ENCODE data around the gene MTERF4.
"Not testable (repeated sequence)": the region's sequence is repeated elsewhere in the genome, so short reads cannot be mapped to it uniquely, and the experiment has no call there.

MTERF4 gene

DNA sequence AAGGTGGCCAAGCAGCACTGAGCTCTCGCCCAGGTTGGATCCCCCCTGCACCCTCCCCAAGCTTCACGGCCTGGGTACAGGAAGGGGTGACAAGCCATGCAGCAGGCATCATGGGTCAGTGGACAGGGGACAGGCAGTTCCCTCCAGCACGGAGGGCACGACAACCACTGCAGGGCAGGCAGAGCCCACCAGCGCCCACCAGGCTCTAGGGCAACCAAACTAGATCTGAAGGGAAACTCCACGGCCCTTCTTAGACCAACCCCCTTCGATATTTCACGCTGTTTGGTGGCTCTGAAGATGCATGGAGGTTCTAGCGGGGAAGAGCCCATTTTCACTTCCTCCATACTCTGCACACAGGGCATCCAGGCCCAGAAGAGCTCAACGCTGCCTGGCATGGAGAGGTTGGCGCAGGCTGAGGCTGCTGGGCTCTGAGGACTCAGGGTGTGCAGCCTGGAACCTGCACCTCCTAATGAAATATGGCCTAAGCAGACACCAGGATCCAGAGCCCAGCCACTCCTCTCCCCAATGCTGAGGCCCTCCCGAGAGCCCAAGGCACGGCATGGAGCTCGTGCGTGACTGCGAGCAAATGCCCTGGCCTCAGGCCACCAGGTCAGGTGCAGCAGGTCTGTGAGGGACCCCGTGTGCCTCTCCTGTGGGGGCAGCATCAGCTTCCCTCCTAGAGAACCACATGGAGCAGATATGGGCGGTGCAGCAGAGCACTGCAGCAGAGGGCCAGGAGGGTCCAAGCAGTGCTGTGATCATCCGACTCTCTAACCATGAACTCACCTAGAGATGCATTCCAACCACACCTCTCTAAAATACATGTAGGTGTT, 8.7 kb upstream of the MTERF4 start:
- DNase-seq (ENCODE audit: low read depth): no peak

DNA sequence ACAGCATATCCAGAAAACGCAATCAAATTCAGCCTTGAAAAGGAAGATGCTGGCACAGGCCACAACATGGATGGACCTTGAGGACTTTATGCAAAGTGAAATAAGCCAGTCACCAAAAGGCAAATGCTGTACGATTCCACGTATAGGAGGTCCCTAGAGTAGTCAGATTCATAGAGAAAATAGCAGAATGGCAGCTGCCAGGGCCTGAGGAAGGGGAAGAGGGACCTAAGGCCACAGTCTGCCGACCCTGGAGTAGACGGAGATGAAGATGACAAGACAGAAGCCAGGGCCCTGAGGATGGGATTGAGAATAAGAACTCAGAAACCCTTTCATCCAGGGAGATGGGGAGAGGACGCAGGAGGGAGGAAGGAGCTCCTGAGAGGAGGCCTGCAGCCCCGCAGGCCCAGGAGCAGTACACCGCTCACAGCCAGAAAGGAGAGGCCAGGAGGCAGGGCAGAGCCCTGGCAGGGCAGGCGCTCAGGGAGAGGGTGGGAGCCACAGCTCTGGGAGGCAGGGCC, 8.1 kb upstream of the MTERF4 start:
- DNase-seq (ENCODE audit: low read depth): no peak

DNA sequence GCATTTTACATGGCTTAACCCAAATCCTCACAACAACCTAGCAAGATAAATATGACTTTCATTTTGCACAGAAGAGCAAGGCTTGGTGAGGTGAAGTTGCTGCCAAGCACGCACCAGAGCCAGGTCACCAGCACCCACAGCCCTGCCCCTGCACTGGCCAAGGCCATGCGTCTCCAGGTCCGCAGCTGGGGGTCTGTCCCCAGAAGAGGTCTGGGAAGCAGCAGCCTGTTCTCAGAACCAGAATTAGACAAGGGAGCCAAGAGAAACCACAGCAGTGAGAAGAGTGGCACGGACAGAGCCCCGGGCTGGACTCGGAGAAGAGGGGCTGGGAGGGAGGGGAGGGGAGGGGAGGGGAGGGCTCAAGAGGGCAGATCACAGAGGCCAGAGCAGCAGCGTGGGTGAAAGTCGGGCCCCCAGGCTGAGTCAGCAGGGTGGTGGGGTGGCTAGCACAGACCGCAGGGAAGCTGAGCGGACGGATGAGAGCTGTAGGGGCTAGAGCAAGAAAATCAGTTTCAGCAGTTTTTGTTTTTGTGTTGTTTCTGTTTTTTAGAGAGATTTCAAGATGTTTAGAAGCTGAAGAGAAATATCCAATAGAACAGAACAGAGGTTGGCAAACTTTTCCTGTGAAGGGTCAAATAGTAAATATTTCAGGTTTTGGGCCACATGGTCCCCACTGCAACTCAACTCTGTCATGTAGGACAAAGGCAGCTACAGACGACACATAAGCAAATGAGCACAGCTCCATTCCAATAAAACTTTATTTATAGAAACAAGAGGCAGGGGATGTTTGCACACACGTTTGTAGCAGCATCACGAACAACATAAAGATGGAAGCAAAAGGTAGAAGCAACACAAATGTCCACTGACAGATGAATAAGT, 7.4 kb upstream of the MTERF4 start:
- DNase-seq (ENCODE audit: low read depth): no peak

DNA sequence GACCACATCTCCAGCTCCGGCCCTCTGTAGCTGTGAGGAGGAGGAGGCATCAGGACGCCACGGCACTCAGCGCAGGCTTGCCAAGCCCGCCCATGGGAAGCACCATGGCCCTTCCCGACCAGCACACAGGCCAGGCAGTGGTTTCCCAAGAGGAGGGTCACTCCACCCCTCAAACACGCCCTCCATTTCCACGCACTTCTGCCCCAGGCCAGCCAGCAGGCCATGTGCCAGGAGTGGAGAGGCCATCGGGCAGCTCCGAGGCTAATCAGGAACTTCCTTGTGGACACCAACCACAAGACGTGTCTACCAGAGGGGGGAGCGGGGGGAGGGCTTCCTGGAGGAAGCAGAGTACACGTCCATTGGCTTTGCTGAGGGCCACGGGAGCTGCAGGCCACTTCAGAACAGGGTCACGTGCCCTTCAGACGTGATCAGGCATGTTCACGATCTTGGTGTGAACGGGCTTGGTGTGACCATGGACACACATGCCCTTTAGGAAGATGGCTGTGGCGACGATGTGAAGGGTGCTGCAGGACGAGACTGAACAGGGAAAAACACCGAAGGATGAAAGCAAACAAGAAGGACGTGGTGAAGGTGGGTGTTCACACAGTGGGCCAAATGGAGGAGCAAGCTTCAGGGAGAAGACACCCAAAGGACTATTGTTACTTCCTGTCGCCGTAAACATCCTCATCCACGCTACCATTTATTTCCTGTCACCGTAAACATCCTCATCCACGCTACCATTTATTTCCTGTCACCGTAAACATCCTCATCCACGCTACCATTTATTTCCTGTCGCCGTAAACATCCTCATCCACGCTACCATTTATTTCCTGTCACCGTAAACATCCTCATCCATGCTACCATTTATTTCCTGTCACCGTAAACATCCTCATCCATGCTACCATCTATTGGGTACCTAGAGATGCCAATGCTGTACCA, 6.5 kb upstream of the MTERF4 start:
- no peak for DNase-seq (ENCODE audit: low read depth)

DNA sequence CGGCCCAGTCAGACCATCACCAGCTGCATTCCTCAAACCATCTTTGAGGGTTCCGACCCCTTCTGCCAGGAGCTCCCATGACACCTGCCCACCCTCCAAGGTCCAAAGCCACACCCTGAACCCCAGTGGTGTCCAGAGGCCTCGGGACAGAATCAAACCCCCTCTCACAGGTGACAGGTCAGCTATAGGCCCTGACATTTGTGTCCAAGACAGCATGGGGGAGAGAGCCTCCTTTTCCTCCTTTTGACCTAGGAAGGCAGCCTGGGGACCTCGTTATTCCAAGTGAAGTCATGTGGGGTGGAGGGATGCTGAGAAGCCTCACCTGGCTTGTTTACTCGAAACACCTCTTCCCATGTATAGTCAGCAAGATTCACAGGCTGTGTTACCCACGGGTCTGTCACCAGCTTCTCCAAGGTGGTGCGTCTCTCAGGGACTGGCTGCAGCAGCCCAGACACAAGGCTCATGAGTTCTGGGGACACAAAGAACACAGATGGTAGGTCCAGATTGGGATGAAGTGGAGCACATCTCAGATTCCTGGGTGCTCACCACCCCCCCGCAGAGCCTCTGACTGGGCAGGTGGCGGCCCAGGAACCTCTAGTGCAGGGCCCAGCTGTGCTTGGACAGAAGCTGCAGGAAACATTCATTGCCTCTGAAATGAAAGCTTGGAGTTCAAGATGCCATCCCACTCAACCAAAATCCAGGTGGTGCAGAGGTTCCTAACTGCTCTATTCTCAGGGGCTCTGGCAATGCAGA, 5.1 kb upstream of the MTERF4 start:
- DNase-seq (ENCODE audit: low read depth): no peak

DNA sequence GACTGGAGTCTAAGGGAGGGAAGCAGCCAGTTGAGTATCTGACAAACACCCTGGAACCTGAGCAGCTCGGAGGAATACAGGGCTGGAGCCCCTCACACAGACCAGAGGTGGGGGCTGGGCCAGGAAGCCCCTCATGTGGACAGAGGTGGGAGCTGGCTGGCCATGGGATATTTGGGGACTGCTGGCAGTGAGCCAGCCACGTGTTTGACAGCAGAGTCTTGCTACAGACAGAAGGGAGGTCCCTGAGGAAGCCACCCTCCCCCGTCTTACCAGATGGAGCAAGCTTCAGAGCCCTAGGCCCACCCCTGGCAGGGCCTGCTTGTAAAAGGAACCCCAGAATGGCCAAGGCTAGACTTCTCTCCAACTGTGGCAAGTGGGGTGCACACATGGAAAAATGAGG, 3.6 kb upstream of the MTERF4 start:
- no peak for DNase-seq (ENCODE audit: low read depth)

DNA sequence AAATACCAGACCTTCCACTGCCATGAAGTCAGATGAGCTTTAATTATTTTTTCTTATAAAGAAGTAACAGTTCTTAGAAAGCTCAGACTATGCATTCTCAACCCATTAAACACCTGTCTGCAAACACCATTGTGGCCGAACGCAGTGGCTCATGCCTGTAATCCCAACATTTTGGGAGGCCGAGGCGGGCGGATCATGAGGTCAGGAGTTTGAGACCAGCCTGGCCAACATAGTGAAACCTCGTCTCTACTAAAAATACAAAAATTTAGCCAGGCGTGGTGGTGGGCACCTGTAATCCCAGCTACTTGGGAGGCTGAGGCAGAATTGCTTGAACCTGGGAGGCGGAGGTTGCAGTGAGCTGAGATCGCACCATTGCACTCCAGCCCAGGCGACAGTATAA, 2.5 kb upstream of the MTERF4 start:
- not testable (repeated sequence) for DNase-seq (ENCODE audit: low read depth)

DNA sequence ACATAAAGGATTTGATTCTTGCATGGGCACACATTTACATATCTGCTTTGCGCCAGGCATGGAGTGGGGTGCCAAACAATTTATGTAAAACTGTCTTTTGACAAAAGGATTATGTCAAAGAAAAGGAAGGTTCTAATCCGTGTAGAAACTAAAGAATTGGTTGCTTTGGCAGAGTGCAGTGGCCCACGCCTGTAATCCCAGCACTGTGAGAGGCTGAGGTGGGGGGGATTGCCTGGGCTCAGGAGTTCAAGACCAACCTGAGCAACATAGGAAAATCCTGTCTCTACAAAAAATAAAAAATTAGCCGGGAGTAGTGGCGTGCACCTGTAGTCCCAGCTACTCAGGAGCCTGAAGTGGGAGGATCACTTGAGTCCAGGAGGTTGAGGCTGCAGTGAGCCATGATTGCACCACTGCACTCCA, 1.1 kb upstream of the MTERF4 start:
- no peak for DNase-seq (ENCODE audit: low read depth)

DNA sequence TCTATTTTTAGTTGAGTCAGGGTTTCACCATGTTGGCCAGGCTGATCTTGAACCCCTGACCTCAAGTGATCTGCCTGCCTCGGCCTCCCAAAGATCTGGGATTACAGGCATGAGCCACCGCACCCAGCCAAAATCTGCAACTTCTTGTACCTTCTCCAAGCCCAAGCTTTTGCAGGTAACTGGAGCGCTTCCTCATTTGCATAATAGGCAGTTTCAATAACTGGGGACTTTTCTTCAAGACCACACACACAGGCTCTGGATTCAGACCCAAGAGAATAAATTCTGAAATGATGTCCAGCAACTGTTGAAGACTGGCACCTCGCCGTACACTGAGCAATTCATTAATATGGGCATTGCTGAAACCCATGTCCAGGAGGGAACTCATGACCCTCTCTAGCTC, 2.8 kb downstream of the MTERF4 start:
- DNase-seq (ENCODE audit: low read depth): no peak

DNA sequence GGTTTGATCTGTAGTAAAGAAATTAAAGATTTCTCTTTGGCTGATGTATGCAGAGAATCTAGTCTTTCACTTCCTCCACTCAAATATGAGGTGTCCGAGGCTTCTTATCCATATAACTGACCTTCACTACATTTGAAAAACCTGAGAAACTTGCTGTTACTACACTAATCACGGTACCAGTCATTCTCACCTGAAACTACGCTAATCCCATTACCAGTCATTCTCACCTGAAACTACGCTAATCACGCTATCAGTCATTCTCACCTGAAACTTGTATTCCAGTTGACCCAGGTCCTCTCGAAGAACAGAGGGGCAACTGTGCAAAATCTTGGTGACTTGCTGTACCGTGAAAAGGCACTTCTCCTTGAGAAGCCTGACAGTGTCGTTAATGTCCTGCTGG, 5.1 kb downstream of the MTERF4 start:
- DNase-seq (ENCODE audit: low read depth): no peak

DNA sequence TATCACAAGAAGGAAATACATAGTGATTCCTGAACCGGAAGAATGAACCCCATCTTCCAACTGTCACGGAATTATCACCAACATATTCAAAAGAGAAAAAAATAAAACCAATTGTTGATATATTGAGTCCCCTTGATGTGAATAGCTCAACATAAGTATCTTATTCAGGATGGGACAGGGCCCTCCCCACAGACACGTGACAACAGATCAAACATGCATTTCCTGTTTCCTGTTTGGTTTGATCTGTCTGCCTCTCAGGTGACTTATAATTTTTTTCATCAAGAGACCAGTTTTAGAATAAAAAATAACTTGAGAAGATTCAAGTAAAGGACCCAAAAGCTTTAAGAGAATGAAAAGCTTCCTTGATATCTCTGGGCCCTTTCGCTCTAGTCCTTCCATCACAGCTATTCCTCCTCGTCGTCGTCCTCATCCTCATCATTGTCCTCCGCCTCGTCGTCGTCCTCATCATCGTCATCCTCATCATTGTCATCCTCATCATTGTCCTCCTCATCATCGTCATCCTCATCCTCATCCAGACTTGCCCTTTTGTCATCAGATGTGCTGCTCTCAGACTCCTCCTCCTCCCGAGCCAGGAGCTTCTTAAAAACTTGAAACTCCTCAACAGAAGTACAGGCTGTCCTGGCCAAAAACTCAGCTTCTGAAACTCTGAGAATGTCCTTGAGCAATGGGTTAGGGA, 6.3 kb downstream of the MTERF4 start:
- no peak for DNase-seq (ENCODE audit: low read depth)

DNA sequence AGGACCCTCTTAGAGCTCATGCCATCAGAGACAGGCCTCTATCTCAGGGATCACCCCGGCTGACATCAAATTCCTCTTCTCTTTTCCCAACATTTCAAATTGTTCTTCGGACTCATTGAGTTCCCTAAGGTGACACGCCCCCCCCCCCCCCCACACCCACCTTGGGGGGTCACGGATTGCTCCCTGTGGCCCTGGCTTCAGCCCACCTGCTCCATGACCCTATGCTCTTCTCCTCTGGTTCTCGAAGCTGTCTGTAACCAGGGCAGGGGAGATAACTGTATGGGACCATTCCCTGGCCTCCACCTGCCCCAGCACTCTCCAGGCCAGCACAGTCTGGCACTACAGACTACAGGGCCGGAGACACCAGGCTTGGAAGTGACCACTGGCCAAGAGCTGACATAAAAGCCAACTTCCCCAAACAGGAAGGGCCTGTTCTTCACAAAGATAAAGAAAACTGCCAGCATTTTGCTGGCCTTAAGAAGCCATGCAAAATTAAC, 7.1 kb downstream of the MTERF4 start:
- DNase-seq (ENCODE audit: low read depth): no peak

DNA sequence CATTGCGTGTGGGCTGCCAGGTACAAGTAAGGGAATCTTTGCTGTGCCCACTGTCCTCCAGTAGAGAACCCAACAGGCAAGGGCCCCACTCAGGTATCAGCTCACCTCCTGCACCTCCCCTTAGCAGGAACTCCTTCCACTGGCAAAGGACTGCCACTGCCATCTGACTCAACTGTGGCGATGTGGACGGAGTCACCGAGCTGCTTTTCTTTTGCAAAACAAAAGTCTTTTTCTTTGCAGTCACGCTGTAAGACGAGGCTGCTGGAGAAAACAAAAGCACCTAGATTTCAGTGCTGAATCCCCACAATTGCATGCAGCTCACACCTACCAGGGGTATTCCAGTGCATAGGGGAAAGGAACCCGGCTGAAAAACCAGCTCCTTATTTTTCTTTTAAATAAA, 7.9 kb downstream of the MTERF4 start:
- DNase-seq (ENCODE audit: low read depth): no peak

DNA sequence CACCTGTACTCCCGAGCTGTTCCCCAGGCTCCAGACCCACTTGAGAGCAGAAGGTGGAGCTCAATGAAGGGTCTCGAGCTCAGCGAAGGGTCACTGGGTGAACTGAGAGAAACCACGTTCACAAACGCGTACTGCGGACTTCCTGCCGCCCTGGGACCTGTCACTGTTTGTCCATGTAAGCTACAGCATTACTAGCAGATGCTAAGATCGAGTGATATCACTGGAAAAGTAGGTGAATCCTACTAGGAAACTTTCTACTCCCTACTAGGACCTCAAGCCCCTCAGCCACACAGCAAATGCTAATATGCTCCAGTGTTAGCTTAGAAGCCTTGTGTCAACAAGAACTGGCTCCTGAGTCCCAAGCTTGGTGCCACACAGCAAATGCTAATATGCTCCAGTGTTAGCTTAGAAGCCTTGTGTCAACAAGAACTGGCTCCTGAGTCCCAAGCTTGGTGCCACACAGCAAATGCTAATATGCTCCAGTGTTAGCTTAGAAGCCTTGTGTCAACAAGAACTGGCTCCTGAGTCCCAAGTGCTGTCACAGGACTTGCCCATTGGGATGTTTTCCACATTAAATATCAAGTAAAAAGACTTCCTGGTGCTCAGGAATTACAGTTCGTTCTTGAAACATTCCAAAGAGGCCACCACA, 8.8 kb downstream of the MTERF4 start:
- not testable (repeated sequence) for DNase-seq (ENCODE audit: low read depth)

DNA sequence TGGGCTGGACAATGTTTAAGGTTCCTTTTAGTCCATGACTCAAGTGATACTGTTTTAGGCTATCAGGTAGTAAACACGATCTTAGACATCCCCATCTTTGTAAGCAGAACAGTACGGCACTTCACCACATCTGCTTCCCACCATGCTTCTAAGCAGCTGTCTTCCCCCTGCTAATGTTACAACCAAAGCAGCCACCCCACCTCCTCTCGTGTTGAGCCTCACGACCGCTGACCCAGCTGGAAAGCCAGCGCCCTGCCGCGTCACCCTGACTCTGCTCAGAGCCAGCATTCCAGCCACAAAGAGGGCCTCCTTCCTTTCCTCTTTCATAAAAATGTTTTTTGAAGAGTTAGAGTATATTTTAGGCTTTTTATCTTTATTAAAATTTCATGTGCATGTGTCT, 9.4 kb downstream of the MTERF4 start:
- no peak for DNase-seq (ENCODE audit: low read depth)

DNA sequence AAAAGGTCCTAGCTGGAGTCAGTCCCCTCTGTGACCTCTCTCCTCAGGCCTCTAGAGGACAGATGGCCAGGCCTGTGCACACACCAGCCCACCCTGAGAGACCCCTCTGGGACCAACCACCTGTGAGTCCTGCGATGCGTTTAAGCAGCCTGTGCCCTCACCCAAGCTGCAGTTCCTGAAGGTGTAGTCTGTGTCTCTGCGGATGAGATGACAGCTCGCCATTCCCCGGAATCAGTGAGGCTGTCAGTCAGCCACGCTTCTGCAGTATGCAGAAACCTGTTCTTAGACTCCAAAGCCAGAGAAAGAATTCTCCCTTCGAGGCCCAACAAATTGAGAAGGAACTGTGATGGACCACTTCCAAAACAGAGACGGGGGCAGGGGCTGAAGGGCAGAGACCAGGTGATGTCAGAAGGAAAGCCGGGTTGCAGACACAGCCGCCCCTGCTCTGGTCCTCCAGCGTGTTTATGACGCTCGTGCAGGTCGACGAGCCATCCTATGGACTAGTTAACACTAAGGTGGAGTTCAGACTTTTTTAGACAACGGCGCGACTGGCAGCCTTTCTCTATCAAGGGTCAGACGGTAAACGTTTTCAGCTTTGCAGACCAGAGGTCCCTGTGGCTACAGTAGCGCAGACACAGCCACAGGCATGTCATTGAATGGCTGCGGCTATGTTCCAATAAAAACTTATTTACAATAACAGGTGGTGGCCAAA, 10.2 kb downstream of the MTERF4 start:
- DNase-seq (ENCODE audit: low read depth): no peak

DNA sequence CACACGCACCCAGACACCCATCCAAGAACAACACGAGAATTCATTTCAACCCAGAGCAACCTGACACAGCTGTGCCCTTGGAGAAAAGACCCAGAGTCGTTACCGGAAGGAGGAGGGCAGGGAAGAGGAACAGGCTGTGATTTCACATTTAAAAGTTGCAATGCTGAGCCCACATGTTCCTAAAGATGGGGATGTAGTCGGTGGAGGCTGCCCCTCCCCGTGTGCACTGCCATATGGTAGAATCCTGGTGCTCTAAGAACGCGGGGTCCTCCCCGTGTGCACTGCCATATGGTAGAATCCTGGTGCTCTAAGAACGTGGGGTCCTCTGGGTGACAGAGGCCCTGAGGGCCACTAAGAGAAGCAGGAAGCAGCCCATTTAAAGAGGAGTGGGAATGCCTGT, 10.9 kb downstream of the MTERF4 start:
- no peak for DNase-seq (ENCODE audit: low read depth)

DNA sequence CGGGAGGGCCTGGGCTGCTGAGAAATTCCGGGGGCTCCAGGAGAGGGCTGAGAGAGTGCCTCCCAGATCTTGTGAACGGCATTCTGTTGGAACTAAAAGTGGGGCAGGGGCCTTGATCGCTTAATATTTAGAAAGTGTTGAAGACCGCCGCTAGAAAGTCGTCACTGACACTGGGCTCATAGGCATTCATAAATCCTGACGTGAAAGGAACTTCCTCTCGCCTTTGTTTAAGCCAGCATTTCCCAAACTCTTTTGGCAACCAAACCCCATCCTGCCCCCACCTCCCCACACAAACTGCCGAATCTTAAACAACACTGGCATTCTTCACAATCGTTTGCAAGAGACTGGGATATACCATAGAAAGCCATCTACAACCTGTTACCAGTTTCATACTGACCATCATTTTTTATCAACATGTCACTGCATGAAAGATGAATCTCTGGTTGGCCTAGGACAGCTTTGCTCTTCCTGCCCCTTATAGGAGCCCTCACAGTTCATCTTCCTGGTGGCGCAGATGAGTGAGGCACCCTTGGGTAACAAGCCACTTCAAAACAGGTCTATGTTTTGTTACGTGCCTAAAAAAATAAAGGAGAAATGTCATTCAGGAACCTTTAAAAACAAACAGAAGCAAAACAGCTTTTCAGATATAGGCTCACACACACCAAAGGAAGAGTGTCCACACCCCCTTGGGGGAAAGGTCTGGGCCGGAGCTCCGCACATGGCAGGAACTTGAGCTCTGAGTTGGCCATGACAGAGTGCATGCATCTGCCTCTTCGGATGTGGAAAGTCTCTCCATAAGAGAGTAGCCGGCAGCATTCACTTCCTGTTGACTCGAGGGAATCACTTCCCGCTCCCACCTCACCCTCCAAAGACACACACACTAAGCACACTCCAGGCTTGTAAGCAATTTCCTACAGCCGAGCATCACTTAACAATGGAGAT, 13.0 kb downstream of the MTERF4 start:
- DNase-seq (ENCODE audit: low read depth): no peak

Data from activated T-cell treated with anti-CD3 and anti-CD28 coated beads for 1 hour (primary cell).